Pancreas (tissue), 10 donors: ENCODE data around the gene GTF3A. TPM values are rescaled to one million over a fixed set of nuclear protein-coding genes. Genes with fewer than 3 reads are reported as not detected.

Experiments
- ATAC-seq, 4 donors: fragments of 200-7000 bp; cut with Tn5 transposase; one replicate each; pipeline versions ENCODE4 v1.8.0 to v1.9.1; 2020; ENCODE audit warnings: mild to moderate bottlenecking in 4 of 4, moderate library complexity in 4 of 4
- DNase-seq, 6 donors: peaks; one replicate each; pipeline ENCODE4 v3.0.0-alpha.2; 2020
- FAIRE-seq: peaks from 2 replicates; lab custom pipeline; 2012; peaks lifted over from hg19 to GRCh38; lab: Jason Lieb, UNC
- H3K27ac ChIP-seq, 4 donors: fragments of 200-600 bp; sonication (generic); 1 replicate in 3 of 4; 2 replicates in 1 of 4; pipeline versions ENCODE4 v1.5.0 to v1.8.0; 2020
- H3K27me3 ChIP-seq, 4 donors: fragments of 200-600 bp; one replicate each; pipeline ENCODE4 v1.8.0; 2021
- H3K36me3 ChIP-seq, 3 donors: fragments of 200-600 bp; sonication (generic) in 1 of 3; one replicate each; pipeline versions ENCODE4 v1.5.0 to v1.8.0; 2020 to 2021
- H3K4me1 ChIP-seq, 3 donors: fragments of 200-600 bp; one replicate each; pipeline ENCODE4 v1.8.0; 2021
- H3K4me3 ChIP-seq, 4 donors: fragments of 200-600 bp; sonication (generic) in 2 of 4; one replicate each; pipeline versions ENCODE4 v1.5.0 to v1.8.0; 2020 to 2021
- H3K9me3 ChIP-seq, 4 donors: fragments of 200-600 bp; one replicate each; pipeline ENCODE4 v1.8.0; 2021
- WGBS, 2 donors: extraction: QIAGEN DNeasy Blood & Tissue Kit; methylation state at CpG; one replicate each; pipeline ENCODE4 v1.1.7; 2013; 5-methylcytosine and 5-hydroxymethylcytosine counted together
- intact Hi-C, 3 donors: fragments of 100-400 bp; cut with DNase I; formaldehyde crosslinking; loops; one replicate each; pipeline versions ENCODE4 v1.11.1 to v1.14.2; 2022
- polyA plus RNA-seq, 2 donors: library from polyadenylated mRNA; stranded (reverse); fragments of 200-250 nt; gene quantifications; one replicate each; pipeline ENCODE4 v1.2.3, GENCODE V29; 2013
- total RNA-seq, 6 donors: library from RNA; stranded (reverse); fragmentation: NEBNext Ultra II Directional in 4 of 6; extraction: Animal tissue kit (Norgen Biotek cat#: 25700) in 4 of 6; gene quantifications; one replicate each; pipeline versions ENCODE4 v1.2.1 to v1.2.4, GENCODE V29; 2021 to 2023
- TF ChIP-seq, protein P1 (sequence below), 4 donors: fragments of 200-600 bp; sonication (generic) in 3 of 4; IDR thresholded peaks; one replicate each; pipeline versions ENCODE4 v1.5.0 to v1.8.0; 2021; ENCODE audit warnings: antibody characterized with exemption in 4 of 4
- donor health status: healthy with polysubstance abuse.
- donor health status: DM: no; HTN: no; CAD: no; lungs with moderate emphysema.
- donor health status: DM: no; HTN: no; CAD: no.
- donor health status: control.
- donor health status: control.
- donor health status: Bipolar disorder and iron deficiency.
- donor health status: DM: yes; HTN: yes; CAD: no.
- donor health status: DM: no; HTN: no; CAD: no.
- donor health status: DM: no; HTN: no; CAD: no.
- donor health status: DM: yes; HTN: yes; CAD: no.

Gene GTF3A
- total and polyA plus RNA-seq, 8 donors, result 39.5 to 130 (median 54.3) TPM

DNA sequence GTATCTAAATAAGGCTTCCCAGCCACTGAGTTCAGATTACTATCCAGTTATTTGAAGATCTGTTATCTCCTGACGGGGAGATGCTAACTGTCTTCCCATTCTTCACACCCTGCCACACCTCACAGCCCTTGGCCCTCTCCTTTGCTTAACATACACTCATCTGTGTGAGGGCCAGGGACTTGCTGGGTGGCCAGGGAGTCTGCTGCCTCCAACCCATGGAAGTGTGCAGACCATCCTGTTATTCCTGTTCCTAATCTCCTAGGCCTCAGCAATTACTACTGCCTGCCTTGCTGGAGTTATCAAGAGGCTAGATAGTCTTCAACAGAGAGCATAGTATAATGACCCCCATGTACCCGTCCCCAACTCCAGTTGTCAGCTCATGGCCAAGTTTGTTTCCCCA is 36.2 kb upstream of the GTF3A start:
- no peak for ATAC-seq
- intact Hi-C loops, result no loop called here
- Histone ChIP-seq H3K36me3 (no peaks in the 10 kb centered on the region), H3K9me3 (no peaks in the 10 kb centered on the region), H3K27me3 (no peaks in the 10 kb centered on the region), H3K4me1 (no peaks in the 10 kb centered on the region), H3K27ac (no peak overlapping the region), H3K4me3 (no peak overlapping the region)
- TF ChIP-seq, protein P1, sequence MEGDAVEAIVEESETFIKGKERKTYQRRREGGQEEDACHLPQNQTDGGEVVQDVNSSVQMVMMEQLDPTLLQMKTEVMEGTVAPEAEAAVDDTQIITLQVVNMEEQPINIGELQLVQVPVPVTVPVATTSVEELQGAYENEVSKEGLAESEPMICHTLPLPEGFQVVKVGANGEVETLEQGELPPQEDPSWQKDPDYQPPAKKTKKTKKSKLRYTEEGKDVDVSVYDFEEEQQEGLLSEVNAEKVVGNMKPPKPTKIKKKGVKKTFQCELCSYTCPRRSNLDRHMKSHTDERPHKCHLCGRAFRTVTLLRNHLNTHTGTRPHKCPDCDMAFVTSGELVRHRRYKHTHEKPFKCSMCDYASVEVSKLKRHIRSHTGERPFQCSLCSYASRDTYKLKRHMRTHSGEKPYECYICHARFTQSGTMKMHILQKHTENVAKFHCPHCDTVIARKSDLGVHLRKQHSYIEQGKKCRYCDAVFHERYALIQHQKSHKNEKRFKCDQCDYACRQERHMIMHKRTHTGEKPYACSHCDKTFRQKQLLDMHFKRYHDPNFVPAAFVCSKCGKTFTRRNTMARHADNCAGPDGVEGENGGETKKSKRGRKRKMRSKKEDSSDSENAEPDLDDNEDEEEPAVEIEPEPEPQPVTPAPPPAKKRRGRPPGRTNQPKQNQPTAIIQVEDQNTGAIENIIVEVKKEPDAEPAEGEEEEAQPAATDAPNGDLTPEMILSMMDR (IDR thresholded peaks at IDR 0.05), result no peak
- WGBS, 2 donors, result 70 to 72% methylated on average over 2 of the region's 2 CpGs
- no peak for DNase-seq
- no peak for FAIRE-seq

DNA sequence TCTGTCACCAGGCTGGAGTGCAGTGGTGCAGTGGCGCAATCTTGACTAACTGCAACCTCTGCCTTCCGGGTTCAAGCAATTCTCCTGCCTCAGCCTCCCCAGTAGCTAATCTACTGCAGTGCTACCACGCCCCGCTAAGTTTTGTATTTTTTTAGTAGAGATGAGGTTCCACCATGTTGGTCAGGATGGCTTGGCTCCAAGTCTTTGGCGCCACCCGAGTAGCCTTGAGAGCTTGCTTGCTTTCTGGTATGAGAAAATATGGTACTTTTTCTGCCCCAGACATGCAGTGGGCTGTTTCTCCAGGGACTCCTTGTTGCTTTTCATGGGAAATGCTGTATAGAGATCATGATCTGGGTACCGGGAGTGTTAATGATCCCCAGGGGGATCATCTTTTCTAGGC is 34.5 kb upstream of the GTF3A start:
- FAIRE-seq (no peak), DNase-seq (no peak), ATAC-seq (no peak)
- TF ChIP-seq, protein P1 (IDR thresholded peaks at IDR 0.05), result no peak
- no peaks in the 10 kb centered on the region for H3K4me1 ChIP-seq
- H3K27ac ChIP-seq, result no peak overlapping the region
- intact Hi-C loops, result no loop called here
- H3K4me3 ChIP-seq, result no peak overlapping the region
- H3K27me3 ChIP-seq, result no peaks in the 10 kb centered on the region
- H3K9me3 ChIP-seq, result no peaks in the 10 kb centered on the region
- WGBS, 2 donors, result 83 to 86% methylated on average over 7 of the region's 7 CpGs
- no peaks in the 10 kb centered on the region for H3K36me3 ChIP-seq

DNA sequence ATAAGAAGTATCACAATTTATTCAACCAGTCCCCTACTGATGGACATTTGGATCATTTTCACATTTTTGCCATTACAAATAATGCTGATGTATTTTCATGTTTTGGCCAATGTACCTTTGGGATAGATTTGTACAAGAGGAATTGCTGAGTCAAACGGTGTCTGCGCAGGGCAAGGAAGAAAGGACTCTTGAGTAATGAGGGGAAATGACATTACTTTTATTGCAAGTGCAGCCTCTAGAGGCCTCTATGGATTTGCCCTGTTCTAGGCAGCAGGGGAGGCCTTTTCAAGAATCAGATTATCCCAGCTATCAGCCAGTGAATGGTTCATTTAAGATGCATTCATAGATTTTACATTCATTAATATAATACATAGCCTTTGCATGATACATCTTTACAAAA is 32.9 kb upstream of the GTF3A start:
- WGBS, 2 donors, result 77 to 78% methylated on average over 2 of the region's 2 CpGs
- DNase-seq, result no peak
- H3K4me1 ChIP-seq, result no peaks in the 10 kb centered on the region
- H3K27ac ChIP-seq, result no peak overlapping the region
- H3K36me3 ChIP-seq, result no peaks in the 10 kb centered on the region
- intact Hi-C loops, result no loop called here
- TF ChIP-seq, protein P1 (IDR thresholded peaks at IDR 0.05), result no peak
- no peaks in the 10 kb centered on the region for H3K9me3 ChIP-seq
- H3K4me3 ChIP-seq, result no peak overlapping the region
- ATAC-seq, result no peak
- no peaks in the 10 kb centered on the region for H3K27me3 ChIP-seq
- FAIRE-seq, result no peak

DNA sequence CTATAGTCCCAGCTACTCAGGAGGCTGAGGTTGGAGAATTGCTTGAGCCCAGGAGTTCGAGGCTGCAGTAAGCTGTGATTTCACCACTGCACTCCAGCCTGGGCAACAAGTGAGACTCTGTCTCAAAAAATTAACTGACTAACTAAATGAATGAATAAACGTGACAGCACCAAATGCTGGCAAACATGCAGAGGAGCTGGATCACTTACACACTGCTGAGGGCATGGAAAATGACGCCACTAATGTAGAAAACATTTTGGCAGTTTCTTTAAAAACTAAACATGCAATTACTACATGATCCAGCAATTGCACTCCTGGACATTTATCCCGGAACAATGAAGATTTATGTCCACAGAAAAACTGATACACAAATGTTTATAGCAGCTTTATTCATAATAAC is 31.3 kb upstream of the GTF3A start:
- intact Hi-C loops, result no loop called here
- FAIRE-seq, result no peak
- 67 to 73% methylated on average over 4 of the region's 4 CpGs for WGBS, 2 donors

DNA sequence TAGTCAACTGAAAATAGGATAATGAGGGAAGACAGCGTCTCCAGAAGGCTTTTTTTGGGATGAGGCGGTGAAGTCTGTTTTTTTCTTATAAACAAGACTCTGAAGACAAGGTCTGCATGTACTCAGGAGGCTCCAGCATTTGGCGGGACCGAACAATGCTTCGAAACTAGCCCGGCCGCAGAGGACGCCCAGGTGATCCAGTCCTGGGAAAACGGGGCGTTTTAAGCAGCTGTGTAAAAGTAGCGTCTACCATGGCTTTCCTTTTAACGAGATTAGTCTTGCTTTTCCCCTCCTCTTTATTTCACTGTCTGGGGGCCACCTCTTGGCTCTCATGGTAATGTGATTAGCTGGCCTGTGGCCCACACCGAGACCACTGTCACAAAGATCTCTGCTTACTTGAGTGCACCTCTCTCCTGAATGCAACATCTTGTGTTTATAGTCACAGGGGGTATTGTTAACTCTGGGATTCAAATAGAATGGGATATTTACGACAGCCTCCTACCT is 29.4 kb upstream of the GTF3A start:
- FAIRE-seq (no peak), ATAC-seq (peak; percentile 35 to 81 (median 78)), DNase-seq (peak in 2 of 6 donors; percentile 38 to 45)
- H3K27ac ChIP-seq, result no peak overlapping the region
- 51 to 55% methylated on average over 14 of the region's 14 CpGs for WGBS, 2 donors
- intact Hi-C loops, result no loop called here
- no peaks in the 10 kb centered on the region for H3K9me3 ChIP-seq
- no peaks in the 10 kb centered on the region for H3K4me1 ChIP-seq
- TF ChIP-seq, protein P1 (IDR thresholded peaks at IDR 0.05), result no peak
- no peaks in the 10 kb centered on the region for H3K27me3 ChIP-seq
- no peak overlapping the region for H3K4me3 ChIP-seq
- no peaks in the 10 kb centered on the region for H3K36me3 ChIP-seq

More for the DNA sequence above, 31.3 kb upstream of the GTF3A start:
- no peaks in the 10 kb centered on the region for H3K27me3 ChIP-seq
- TF ChIP-seq, protein P1 (IDR thresholded peaks at IDR 0.05), result no peak
- no peaks in the 10 kb centered on the region for H3K36me3 ChIP-seq
- H3K4me3 ChIP-seq, result no peak overlapping the region
- H3K9me3 ChIP-seq, result no peaks in the 10 kb centered on the region
- H3K27ac ChIP-seq, result no peak overlapping the region
- ATAC-seq (no peak), DNase-seq (no peak)
- no peaks in the 10 kb centered on the region for H3K4me1 ChIP-seq
